Parathyroid adenoma (tissue), 2 donors: Measurements from ENCODE around the gene CD53.

Source experiments
- H2AFZ ChIP-seq: fragments of 300-600 bp; sonication (generic); one replicate; pipeline ENCODE4 v1.7.0; 2017; ENCODE audit warnings: antibody characterized with exemption, mild to moderate bottlenecking
- H3K27ac ChIP-seq: fragments of 300-600 bp; sonication (generic); one replicate; pipeline ENCODE4 v1.7.0; 2017
- H3K27me3 ChIP-seq: fragments of 300-600 bp; sonication (generic); one replicate; pipeline ENCODE4 v1.7.0; 2017; ENCODE audit warnings: low read length; ENCODE audit not compliant: control insufficient read depth, insufficient read depth
- H3K36me3 ChIP-seq: fragments of 300-600 bp; sonication (generic); one replicate; pipeline ENCODE4 v1.7.0; 2017; ENCODE audit warnings: low read length; ENCODE audit not compliant: control insufficient read depth, insufficient read depth
- H3K4me1 ChIP-seq: fragments of 300-600 bp; sonication (generic); one replicate; pipeline ENCODE4 v1.7.0; 2017; ENCODE audit warnings: control low read depth
- H3K4me2 ChIP-seq: fragments of 300-600 bp; sonication (generic); one replicate; pipeline ENCODE4 v1.7.0; 2017; ENCODE audit warnings: low read length
- H3K4me3 ChIP-seq: fragments of 300-600 bp; sonication (generic); one replicate; pipeline ENCODE4 v1.7.0; 2017; ENCODE audit warnings: low read depth, low read length
- H3K79me2 ChIP-seq: fragments of 300-600 bp; sonication (generic); one replicate; pipeline ENCODE4 v1.7.0; 2017; ENCODE audit warnings: control low read depth
- H3K9ac ChIP-seq: fragments of 300-600 bp; sonication (generic); one replicate; pipeline ENCODE4 v1.7.0; 2017; ENCODE audit warnings: mild to moderate bottlenecking
- H3K9me3 ChIP-seq: fragments of 300-600 bp; sonication (generic); one replicate; pipeline ENCODE4 v1.7.0; 2017; ENCODE audit warnings: low read length; ENCODE audit not compliant: control insufficient read depth
- TF ChIP-seq, protein P1 (sequence below): fragments of 300-600 bp; sonication (generic); IDR thresholded peaks from one replicate; pipeline ENCODE4 v1.7.0; 2017; ENCODE audit warnings: antibody characterized with exemption, mild to moderate bottlenecking
- donor health status: primary hyperparathyroidism.

CD53 gene

DNA sequence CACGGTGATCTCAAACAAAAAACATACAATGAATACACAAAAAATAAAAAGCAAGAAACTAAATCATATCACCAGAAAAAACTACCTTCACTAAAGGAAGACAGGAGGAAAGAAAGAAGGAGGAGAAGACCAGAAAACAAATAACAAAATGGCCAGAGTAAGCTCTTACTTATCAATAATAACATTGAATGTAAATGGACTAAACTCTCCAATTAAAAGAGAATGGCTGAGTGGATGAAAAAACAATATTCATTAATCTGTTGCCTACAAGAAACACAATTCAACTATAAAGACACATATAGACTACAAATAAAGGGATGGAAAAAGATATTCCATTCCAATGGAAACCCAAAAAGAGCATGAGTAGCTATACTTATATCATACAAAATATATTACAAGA lies 63.6 kb downstream of the CD53 start:
- Histone ChIP-seq H3K4me3 (no peak overlapping the region), H3K9ac (no peak overlapping the region), H3K79me2 (no peaks in the 10 kb centered on the region), H3K36me3 (no peaks in the 10 kb centered on the region), H3K4me1 (no peaks in the 10 kb centered on the region), H3K4me2 (no peak overlapping the region), H3K27me3 (no peaks in the 10 kb centered on the region), H3K27ac (no peak overlapping the region), H2AFZ (no peak overlapping the region), H3K9me3 (no peaks in the 10 kb centered on the region)
- TF ChIP-seq, protein P1, sequence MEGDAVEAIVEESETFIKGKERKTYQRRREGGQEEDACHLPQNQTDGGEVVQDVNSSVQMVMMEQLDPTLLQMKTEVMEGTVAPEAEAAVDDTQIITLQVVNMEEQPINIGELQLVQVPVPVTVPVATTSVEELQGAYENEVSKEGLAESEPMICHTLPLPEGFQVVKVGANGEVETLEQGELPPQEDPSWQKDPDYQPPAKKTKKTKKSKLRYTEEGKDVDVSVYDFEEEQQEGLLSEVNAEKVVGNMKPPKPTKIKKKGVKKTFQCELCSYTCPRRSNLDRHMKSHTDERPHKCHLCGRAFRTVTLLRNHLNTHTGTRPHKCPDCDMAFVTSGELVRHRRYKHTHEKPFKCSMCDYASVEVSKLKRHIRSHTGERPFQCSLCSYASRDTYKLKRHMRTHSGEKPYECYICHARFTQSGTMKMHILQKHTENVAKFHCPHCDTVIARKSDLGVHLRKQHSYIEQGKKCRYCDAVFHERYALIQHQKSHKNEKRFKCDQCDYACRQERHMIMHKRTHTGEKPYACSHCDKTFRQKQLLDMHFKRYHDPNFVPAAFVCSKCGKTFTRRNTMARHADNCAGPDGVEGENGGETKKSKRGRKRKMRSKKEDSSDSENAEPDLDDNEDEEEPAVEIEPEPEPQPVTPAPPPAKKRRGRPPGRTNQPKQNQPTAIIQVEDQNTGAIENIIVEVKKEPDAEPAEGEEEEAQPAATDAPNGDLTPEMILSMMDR: no peak

GRCh38 chr1:110944806-110945205 lies 71.9 kb downstream of the CD53 start:
- H3K36me3 ChIP-seq: no peaks in the 10 kb centered on the region
- H3K9ac ChIP-seq: no peak overlapping the region
- TF ChIP-seq, protein P1: no peak

DNA sequence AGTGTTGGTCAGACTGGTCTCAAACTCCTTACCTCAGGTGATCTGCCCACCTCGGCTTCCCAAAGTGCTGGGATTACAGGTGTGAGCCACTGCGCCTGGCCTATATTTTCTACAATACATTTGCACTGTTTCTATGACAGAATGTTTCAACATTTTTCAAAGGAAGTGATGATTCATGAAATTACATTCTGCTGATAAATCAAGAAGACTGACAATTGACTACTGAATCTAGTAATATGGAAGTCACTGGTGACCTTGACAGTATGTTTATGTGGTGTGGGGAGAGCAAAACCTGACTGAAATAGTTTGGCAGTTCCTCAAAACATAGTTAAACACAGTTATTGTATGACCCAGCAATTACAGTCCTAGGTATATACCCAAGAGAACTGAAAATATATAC lies 72.7 kb downstream of the CD53 start:
- H3K4me1 ChIP-seq: no peaks in the 10 kb centered on the region
- TF ChIP-seq, protein P1: no peak
- H3K27ac ChIP-seq: no peak overlapping the region
- no peaks in the 10 kb centered on the region for H3K36me3 ChIP-seq
- H2AFZ ChIP-seq: no peak overlapping the region
- H3K9me3 ChIP-seq: no peaks in the 10 kb centered on the region
- no peak overlapping the region for H3K4me3 ChIP-seq
- no peak overlapping the region for H3K9ac ChIP-seq
- H3K27me3 ChIP-seq: no peaks in the 10 kb centered on the region
- no peaks in the 10 kb centered on the region for H3K79me2 ChIP-seq
- no peak overlapping the region for H3K4me2 ChIP-seq

More at GRCh38 chr1:110944806-110945205, 71.9 kb downstream of the CD53 start:
- Histone ChIP-seq H3K27me3 (no peaks in the 10 kb centered on the region), H3K79me2 (no peaks in the 10 kb centered on the region), H3K4me1 (no peaks in the 10 kb centered on the region), H3K4me2 (no peak overlapping the region), H3K27ac (no peak overlapping the region), H2AFZ (no peak overlapping the region), H3K9me3 (no peaks in the 10 kb centered on the region), H3K4me3 (no peak overlapping the region)

DNA sequence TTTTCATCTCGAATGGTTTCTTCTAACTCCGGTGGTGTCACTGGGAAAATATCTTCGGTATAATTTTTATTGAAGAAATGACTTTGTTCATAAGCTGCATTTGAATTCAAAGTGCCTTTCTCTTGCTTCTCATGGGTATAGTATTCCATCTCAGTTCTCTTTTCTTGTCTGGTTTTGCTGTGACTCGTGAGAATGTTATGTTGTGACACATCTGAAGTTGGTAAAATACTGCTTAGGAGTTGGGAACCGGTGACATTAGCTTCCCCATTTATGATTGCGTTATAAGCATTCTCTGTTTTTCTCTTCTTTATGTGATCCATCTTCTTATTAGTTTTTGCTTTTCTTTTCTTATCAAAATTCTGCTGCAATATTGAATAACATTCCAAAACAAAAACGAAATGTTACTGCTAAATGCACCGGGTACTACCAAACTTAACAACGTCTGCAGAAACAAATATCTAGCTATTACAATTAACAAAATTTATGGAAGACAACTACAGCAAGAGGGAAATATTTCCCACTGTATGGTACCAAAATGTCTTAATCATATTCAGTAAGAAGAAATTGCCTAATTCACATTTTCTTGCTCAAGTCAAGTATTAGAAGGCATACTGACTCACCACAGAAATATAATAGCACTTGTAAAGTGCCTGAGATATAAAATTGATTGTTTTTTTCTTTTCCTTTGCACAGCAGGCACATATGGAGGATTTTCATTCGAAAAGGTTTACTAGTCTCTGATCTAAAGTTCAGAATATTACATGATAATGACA lies 75.3 kb downstream of the CD53 start:
- Histone ChIP-seq H3K4me3 (no peak overlapping the region), H3K4me2 (no peak overlapping the region), H3K4me1 (no peaks in the 10 kb centered on the region), H3K9ac (no peak overlapping the region), H3K9me3 (no peaks in the 10 kb centered on the region), H2AFZ (no peak overlapping the region), H3K36me3 (no peaks in the 10 kb centered on the region), H3K79me2 (no peaks in the 10 kb centered on the region), H3K27me3 (no peaks in the 10 kb centered on the region), H3K27ac (no peak overlapping the region)
- TF ChIP-seq, protein P1: no peak
